Measurements from ENCODE around the gene CSRP3. TPM values are rescaled to one million over a fixed set of nuclear protein-coding genes. Genes with fewer than 3 reads are reported as not detected.

The CSRP3 gene
- total RNA-seq, 1 donor from 2014 or later: not detected

- TF ChIP-seq CTCF (IDR thresholded peaks at IDR 0.05; ENCODE audit: unreplicated experiment): no peak
Observed at GRCh38 chr11:19193916-19194315, 7.9 kb downstream of the CSRP3 start.

GRCh38 chr11:19191530-19192169, 10.1 kb downstream of the CSRP3 start:
- Mint-ChIP-seq H3K4me3 (no peak overlapping the region), H3K36me3 (no peaks in the 10 kb centered on the region), H3K27me3 (ENCODE audit: low read depth) (no peaks in the 10 kb centered on the region), H3K9me3 (no peaks in the 10 kb centered on the region), H3K27ac (no peak overlapping the region), H3K4me1 (peaks cover 3% of the 10 kb centered on the region)
- TF ChIP-seq CTCF (IDR thresholded peaks at IDR 0.05; ENCODE audit: unreplicated experiment): no peak
- DNase-seq (ENCODE audit: low spot score in 2 of 2, unreplicated experiment in 2 of 2): no peak

More at GRCh38 chr11:19193916-19194315, 7.9 kb downstream of the CSRP3 start:
- H3K36me3 Mint-ChIP-seq: no peaks in the 10 kb centered on the region
- H3K27ac Mint-ChIP-seq: no peak overlapping the region
- H3K9me3 Mint-ChIP-seq: no peaks in the 10 kb centered on the region
- peaks cover 3% of the 10 kb centered on the region for H3K4me1 Mint-ChIP-seq
- H3K4me3 Mint-ChIP-seq: no peak overlapping the region
- peaks cover 1% of the 10 kb centered on the region for H3K27me3 Mint-ChIP-seq (ENCODE audit: low read depth)
- DNase-seq (ENCODE audit: low spot score in 2 of 2, unreplicated experiment in 2 of 2): no peak

GRCh38 chr11:19187833-19188258, 13.9 kb downstream of the CSRP3 start:
- Mint-ChIP-seq H3K4me3 (no peak overlapping the region), H3K9me3 (no peaks in the 10 kb centered on the region)
- DNase-seq (ENCODE audit: low spot score in 2 of 2, unreplicated experiment in 2 of 2): no peak

GRCh38 chr11:19187114-19187832, 14.5 kb downstream of the CSRP3 start:
- H3K4me1 Mint-ChIP-seq: peaks cover 3% of the 10 kb centered on the region
- no peaks in the 10 kb centered on the region for H3K36me3 Mint-ChIP-seq
- H3K9me3 Mint-ChIP-seq: no peaks in the 10 kb centered on the region
- H3K4me3 Mint-ChIP-seq: no peak overlapping the region
- no peak overlapping the region for H3K27ac Mint-ChIP-seq
- no peak for TF ChIP-seq CTCF (IDR thresholded peaks at IDR 0.05; ENCODE audit: unreplicated experiment)
- H3K27me3 Mint-ChIP-seq (ENCODE audit: low read depth): no peaks in the 10 kb centered on the region
- DNase-seq (ENCODE audit: low spot score in 2 of 2, unreplicated experiment in 2 of 2): no peak

More at GRCh38 chr11:19187833-19188258, 13.9 kb downstream of the CSRP3 start:
- no peak for TF ChIP-seq CTCF (IDR thresholded peaks at IDR 0.05; ENCODE audit: unreplicated experiment)
- no peaks in the 10 kb centered on the region for H3K4me1 Mint-ChIP-seq
- no peaks in the 10 kb centered on the region for H3K36me3 Mint-ChIP-seq
- no peak overlapping the region for H3K27ac Mint-ChIP-seq
- H3K27me3 Mint-ChIP-seq (ENCODE audit: low read depth): no peaks in the 10 kb centered on the region

- H3K4me1 Mint-ChIP-seq: peaks cover 7% of the 10 kb centered on the region
- no peak for TF ChIP-seq CTCF (IDR thresholded peaks at IDR 0.05; ENCODE audit: unreplicated experiment)
- no peaks in the 10 kb centered on the region for H3K27me3 Mint-ChIP-seq (ENCODE audit: low read depth)
Observed at GRCh38 chr11:19185516-19186052, 16.2 kb downstream of the CSRP3 start.

More at GRCh38 chr11:19185516-19186052, 16.2 kb downstream of the CSRP3 start:
- no peak overlapping the region for H3K27ac Mint-ChIP-seq
- no peaks in the 10 kb centered on the region for H3K36me3 Mint-ChIP-seq
- DNase-seq (ENCODE audit: low spot score in 2 of 2, unreplicated experiment in 2 of 2): no peak
- H3K4me3 Mint-ChIP-seq: no peak overlapping the region
- H3K9me3 Mint-ChIP-seq: no peaks in the 10 kb centered on the region
